Hematopoietic multipotent progenitor cell treated with erythropoietin and hydrocortisone succinate and interleukin-3 and kit ligand, for 17 days (in vitro differentiated cells): ENCODE data around the gene FAM120A.

Source experiments
- DNase-seq: peaks from one replicate; pipeline ENCODE4 v3.0.0-alpha.2; 2015; ENCODE audit warnings: low spot score

The FAM120A gene

DNA sequence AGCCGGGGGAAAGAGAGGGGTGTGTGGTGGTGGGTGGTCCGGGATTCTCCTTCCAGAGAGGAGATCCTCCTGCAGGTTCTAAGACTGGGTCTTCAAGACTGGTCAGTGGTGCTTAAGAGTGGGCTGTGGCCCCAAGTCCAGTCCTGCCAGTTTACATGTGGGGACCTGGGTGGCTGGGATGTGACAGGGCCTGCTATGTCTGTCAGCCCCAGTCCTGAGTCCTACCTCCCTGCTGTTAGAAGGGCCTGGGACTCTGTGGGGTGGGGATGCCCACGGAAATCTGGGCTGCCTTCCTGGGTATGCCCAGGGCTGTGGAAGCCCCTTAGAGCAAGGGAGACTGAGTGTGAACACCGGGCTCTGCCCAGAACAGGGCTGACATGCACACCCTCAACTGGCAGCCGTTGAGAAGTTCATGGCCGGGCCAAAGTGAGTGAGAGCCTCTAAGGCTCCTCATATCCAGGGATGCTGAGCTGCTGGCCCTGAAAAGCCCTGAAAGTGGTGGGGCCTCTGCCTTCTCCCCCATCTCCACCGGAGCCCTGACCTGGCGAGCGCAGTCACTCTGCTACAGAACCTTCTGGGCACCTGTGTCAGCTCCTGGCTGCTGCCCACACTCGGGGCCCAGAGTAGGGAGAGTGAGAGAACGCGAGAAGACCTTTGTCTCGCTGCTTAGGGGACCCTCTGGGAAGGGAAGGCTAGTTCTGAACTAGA is 126.6 kb downstream of the FAM120A start:
- DNase-seq, result no peak

DNA sequence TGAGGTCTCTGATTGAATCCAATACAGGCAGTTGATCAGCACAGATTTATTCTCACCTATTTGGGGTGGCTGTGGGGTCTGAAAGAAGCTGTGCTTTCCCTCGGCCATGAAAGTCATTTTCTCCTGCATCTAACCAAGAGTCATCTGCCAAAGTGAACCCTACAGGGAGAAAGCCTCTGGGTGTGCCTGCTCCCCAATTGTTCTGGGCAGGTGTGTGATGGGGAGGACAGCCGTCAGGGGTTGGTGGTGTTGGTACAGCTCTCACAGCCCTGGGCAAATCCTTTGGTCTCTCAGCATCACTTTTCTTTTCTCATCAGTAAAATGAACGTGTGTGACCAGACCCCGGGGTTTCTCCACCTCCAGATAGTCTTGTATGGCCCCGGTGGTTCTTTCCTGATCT is 127.4 kb downstream of the FAM120A start:
- DNase-seq, result no peak

DNA sequence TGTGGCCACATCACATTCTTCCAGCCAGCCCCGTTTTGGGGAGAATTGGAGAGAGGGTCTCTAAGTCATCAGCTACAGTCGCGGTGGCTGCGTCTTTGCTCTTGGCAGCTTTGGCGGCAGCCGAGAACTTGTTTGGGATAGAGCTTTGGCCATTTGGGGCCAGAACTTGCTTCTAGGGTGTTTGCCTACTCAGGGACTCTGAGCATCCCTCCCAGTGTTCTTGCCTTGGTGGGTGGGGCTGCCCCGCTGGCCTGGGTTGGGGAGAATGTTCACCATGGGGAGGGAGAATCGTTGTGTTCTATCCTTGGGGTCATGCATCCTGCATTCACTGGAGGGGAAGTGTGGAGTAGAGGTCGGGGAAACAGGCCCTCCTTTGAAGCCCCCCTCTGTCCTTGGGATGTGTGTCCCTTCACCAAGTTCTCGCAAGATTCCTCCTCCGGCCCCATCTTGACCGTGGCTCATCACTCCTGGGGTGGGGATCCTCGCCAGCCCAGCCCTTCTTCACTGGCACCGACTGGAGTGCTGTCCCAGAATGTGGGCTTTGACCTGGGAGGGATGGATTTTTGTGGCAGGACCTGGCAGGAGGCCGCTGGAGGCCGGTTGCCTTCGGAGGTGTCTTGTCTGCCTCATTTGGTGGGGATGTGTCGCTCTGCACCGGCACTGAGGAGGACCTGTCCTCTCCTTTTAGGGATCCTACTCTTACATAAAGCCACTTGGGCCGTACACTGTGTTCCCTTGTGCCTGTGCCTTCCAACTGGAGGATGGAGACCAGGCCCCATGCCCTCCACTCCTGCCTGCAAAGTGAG is 128.4 kb downstream of the FAM120A start:
- no peak for DNase-seq

DNA sequence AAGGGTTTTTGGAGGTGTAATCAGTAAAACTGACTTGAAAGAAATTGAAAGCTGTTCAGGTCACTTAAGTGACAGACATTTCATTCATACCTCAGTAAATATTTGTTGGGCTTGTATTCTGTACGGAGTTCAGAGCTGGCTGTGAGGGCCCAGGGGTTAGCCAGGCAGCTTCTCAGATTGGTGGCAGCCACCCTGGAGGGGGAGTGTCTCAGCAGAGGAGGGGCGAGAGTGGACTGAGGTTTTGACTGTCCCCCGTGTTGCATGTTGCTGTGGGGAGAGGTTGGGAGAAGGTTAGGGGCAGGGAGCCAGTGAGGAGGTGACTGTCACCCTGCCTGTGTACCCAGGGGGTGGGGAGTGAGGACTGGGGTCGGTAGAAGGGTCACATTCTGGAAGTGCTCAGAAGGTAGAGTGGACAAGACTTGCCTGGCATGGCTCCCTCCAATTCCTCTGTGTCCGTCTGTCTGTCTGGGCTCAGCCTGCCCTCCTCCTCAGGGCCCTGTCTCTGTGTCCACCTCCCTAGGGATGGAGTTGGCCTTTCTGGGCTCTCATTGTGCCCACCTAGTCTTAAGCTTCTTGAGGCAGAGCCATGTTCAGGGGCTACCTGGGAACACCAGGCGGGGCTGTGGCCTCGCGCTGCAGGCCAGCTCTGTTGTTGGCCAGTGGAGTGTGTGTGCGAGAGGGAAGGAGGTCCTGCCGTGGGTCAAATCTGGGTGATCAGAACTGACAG is 129.3 kb downstream of the FAM120A start:
- no peak for DNase-seq

DNA sequence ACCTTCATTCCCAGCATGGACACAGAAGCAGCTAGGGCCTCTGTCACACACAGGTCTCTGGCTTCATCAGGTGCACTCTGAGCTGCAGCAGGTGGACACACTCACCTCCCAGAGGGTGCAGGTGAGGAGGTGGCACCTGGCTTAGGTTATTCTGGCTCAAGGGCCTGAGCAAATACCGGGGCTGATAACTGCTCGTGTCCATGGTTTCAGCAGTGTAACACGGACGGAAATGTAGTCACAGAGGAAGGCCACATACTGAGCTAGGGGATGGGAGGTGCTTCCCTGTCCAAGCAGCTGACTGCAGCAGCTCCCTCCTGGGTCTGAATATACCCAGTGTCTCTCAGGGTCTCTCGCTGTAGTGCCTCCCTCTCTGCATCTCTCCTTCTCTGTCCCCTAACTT is 130.6 kb downstream of the FAM120A start:
- DNase-seq, result no peak

DNA sequence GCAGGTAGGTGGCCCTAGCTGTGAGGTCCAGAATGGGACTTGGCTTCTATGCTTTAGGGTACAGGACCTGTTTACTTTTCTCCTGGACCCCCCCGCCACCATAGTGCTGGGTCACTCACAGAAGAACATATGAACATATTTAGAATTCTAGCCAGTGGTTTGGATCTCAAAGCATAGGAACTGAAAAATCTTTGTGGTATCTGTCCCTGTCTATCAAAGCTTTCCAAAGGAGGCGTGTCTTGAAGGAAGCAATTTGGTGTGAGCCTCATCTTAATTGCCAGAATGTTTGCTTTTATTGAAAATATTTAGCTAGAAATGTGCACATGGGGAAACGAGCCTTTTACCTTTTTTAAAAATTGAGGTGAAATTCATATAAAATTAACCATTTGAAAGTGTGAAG is 131.1 kb downstream of the FAM120A start:
- no peak for DNase-seq

DNA sequence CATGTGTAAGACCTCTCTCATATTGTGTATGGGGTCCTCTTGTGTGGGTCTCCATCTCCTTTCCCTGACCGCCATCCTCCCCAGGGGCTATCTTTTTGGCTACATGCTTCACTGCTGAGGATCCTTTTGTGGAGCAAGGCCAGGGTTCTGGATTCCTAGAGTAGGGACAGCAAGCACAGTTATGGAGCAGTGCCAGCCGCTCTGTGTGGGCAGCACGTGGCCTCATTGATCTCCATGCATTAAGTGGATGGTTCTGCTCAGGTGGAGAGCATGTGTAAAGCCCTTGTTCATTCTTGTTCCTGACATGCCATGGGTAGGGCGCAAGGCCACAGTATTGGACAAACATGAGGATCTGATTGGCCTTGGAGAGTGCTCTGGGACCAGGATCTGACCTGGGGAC is 133.8 kb downstream of the FAM120A start:
- DNase-seq, result no peak

DNA sequence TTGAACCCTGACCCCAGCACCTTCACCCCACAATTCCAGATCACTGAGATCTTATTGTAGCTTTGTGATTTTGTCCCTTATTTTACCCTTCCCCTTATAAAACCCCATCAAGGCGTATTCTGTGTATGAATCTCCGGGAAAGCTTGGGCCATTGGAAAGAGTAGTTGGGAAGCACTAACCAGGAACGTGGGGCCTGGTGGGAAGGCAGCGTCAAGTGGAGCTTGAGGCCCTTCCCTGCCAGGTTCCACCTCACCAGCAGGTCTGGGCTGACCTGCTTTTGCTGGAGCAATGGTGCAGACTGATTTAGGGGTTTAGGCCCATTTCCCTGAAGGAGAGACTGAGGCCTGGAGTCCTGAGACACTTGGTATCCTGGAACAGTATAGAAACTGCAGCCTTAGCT is 134.2 kb downstream of the FAM120A start:
- DNase-seq, result no peak

DNA sequence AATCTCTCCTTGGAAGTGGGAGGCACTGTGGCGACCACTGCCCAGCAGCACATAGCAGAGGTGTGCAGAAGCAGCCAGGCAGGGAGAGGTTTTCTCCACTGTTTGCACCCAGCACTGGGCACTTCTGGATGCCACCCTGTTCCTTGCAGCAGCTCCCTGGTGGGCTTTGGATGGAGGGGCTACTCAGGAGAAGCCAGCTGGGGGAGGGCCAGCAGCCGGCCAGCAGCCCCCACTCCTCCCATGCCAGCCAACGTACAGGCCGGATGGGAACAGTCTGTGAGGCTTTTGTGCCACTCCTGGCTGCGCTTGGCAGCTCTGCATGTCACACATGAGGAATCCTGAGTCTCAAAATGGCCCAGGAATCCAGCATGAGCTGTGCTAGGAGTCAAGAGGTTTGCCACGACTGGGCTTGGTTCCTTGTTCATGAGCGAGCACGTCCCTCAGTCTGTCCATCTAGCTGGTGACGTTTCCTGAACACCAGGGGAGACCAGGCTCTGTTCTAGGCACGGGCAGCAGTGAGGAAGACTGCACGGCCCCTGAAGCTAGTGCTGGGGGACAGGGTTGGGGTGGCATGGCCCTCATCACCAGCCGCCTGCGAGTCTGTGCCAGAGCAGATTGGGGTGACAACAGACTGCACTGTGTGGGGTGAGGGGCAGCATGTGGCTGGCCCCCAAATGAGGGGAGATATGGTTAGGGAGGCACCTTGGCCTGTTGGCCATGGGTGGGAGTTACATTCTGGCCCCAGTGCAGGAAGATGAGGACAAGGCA is 135.0 kb downstream of the FAM120A start:
- DNase-seq, result no peak

DNA sequence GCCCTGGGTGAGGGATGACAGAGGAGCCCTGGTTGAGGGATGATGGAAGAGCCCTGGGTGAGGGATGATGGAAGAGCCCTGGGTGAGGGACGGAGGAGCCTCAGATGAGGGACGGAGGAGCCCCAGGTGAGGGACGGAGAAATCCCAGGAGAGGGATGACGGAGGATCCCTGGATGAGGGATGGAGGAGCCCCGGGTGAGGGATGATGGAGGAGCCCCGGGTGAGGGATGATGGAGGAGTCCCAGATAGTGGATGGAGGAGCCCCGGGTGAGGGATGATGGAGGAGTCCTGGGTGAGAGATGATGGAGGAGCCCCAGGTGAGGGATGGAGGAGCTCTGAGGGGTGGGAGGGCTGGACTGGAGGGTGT is 135.8 kb downstream of the FAM120A start:
- DNase-seq, result no peak

DNA sequence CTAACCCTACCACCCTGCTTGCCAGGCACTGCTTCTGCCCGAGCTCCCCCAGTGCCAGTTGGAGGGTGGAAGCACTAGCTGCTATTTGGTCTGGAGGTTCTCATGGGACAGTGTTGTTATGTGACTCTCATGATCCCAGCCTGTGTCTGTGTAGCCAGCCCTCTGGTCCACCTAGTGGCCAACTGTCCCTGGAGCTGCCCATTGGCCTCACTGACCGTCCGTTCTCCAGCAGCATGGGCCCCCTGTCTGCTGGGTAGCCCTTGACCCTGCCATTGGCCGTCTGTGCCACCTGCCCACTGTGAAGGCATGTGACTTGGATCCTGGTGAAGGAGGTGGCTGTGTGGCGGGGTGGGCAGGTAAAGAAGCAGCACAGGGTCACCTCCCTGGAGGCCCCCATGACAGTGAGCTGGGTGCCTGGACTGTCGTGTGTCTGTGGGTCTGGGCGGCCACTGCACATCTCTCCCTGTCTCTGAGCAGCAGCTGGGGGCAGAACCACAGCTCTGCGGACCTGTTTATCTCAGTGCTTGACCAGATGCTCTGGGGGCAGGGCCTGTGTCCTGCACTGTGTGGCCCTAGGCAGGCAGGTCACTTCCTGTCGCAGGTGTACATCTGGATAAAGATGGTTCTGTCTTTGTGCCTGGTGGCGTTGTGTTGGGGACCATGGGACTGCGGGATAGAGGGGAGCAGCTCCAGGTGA is 136.3 kb downstream of the FAM120A start:
- no peak for DNase-seq

DNA sequence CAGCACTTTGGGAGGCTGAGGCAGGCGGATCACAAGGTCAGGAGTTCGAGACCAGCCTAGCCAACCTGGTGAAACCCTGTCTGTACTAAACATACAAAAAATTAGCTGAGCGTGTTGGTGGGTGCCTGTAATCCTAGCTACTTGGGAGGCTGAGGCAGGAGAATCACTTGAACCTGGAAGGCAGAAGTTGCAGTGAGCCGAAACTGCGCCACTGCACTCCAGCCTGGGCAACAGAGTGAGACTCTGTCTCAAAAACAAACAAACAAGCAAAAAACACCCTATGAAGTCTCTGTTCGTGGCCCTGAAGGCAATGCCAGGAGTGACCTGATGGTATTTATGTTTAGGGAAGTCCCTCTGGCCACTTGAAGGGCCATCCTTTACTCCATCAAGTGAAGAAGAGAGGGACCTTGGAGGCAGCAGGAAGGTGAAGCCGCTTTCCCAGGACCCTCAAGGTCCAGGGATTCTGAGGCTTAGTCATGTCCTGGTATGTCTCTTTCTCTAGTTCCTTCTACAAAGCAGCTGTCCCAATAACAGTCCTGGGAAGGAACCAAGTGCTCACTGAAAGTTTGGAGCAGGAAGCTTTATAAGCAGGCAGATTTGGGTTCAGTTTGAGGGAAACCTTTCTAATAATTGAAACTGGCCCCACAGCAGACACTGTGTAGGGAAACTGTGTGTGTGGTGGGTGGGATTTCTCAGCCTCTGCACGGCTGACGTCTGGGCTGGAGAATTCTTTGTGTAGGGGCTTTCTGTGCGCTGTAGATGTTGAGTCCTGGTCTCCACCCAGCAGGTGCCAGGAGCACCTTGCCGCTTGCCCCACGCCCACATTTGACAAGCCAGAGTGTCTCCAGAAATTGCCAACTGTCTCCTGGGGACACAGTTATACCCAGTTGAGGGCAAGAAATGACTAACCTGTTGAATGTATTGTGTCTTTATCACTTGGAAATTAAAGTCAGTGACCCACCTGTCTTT is 137.4 kb downstream of the FAM120A start:
- DNase-seq, result no peak

DNA sequence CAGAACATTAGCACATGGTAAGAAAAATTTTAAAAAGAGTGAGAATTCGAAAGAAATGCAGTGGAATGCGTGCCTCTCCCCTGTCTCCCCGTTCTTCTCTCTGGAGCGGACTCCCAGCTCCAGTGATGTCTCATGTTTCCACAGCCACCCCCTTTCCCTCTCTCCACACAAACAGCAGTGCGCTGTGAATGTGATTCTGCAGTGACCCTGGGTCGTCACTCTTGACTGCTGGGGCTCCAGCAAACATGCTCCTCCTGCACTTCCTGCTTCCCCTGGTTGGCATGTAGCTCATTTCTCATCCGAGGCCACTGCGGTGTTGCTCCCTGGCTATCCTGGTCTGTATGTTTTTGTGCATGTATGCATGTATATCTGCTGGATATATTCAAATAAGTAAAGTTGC is 138.2 kb downstream of the FAM120A start:
- no peak for DNase-seq

DNA sequence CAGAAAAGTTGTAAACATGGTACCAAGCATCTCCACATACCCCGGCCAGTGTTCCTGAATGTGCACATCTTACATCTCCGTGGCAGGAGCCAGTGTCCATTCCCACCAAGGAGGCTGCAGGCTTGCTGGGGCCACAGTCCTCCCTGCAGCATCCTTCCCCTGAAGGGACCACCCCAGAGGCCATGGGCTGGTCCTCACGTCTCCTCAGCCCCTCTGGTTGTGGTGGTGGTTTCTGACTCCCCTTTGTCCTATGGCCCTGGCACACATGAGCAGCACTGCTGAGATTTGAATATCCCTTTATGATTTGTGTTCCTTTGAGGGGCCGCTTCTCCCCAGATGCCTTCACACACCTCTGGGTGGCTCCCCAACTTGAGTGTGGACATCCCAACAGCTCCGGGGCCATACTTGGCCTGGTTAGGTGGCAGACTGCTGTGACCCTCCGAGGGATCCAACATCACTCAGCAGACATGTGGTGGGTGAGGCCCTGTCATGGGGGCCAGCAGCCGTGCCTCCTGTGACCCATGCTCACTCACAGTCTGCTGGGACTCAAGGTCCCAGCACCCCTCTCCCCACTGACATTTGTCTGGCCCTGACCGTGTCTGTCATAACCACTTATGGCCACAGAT is 139.2 kb downstream of the FAM120A start:
- DNase-seq, result no peak

DNA sequence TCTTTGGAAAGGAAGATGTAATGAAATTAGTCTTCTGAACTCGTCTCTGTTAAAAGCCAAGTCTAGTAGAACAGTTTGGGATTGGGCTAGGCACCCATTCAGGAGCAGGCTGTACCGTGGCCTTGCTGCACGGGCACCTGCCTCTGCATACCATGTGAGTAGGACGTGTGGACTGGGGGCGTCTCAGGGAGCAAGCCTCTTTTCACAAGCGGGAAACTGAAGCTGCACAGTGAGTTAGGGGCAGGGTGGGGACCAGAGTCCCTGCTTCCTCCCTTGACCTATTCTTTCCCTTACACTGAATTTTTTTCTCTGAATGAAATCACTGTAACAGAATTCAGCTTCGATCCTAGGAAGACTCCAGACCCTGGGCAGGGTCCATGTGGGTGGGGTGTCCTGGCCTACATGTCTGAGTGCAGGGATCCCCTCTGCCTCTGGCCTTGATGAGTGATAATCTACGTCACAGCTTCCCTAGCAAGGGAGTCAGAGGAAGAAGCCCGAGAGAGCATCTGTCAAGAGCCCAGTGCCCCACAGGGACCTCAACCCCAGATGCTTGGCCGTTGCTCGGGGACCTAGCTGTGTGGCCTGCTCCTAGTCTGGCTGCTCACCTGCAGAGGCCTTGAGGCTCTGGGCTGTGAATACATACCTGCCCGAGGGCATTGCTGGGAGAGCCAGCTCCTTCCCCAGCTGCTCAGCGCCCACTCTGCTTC is 140.0 kb downstream of the FAM120A start:
- DNase-seq, result no peak

DNA sequence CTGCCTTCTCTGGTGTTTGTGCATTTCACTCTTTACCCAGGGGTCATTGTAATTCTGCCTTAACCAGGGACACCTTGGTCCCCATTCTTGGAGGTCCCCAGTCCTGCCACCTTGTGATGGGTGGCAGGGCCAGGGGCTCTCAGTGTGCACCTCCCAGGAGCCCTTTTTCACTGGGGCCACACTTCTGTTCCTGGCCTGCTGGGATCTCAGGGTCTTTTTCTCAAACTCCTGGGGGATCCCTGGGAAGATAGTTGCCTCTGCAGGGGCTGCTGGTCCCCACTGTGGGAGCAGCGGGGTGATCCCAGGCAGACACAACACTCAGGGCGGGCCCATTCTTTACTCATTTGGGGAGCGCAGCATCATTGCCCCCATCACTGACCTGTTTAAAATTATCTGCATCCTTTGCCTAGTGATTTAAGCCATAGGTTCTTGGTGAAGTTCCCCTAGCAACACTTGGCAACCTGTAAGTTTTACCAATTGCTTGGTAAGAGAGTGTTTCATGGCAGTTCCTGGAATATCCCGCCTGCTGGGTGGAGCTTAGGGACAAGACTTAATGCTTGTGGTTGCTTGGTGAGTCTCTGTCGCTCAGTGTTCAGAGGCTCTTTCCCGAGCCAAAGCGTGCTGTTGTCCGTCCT is 140.6 kb downstream of the FAM120A start:
- DNase-seq, result no peak

DNA sequence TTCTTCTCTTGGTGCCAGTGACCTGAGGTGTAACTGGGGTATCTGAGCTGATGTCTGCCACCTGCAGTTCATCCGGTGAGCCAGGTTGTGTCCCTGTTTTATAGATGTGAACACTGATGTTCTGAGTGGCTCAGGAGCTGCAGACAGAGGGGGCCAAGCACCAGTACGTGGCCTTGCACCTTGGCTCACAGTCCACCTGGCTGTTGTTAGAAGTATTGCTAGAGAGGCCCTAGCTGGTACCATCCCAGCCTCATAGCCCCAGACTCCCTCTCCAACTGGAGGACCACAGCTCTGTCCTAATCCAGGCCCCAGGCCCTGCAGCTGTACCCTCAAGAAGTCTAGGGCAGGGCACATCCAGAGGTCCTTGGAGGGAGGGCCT is 141.1 kb downstream of the FAM120A start:
- DNase-seq, result no peak

DNA sequence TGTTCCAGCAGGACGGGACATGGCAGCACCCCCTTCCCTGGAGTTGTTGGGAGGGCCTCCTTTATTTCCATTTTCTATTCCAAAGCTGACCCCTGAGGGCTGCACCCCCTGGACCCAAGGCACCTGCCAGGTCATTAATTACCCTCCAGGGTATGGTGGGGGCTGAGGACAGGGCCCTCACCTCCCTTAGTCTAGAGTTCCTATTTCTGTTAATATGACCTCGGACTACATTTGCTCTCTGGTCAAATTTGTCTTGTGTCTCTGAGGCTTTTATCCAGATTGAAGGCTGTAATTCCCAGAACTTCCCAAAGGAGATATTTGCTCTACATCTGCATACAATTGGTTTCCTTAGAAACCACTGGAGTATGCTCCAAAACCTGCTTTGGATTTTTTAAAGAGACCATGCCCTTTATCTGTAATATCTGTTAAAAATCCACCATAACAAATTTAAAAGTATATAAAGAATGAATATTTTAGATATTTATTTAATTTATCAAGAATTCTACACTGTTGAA is 141.7 kb downstream of the FAM120A start:
- no peak for DNase-seq
